Activated CD8-positive, alpha-beta memory T cell treated with anti-CD3 and anti-CD28 coated beads, Interleukin-2, amount 50 U/mL, for 24 hours (primary cell): ENCODE measurements around the gene APP.

Experiments
- DNase-seq: peaks from one replicate; pipeline ENCODE4 v3.0.0-alpha.2; 2020; ENCODE audit errors: extremely low read depth

The APP gene

GRCh38 chr21:25977068-25977611 is 193.4 kb downstream of the APP start:
- DNase-seq, result no peak

GRCh38 chr21:25974964-25975363 is 195.6 kb downstream of the APP start:
- no peak for DNase-seq

GRCh38 chr21:25970254-25970930 is 200.2 kb downstream of the APP start:
- no peak for DNase-seq

GRCh38 chr21:25967901-25968438 is 202.6 kb downstream of the APP start:
- no peak for DNase-seq

GRCh38 chr21:25967181-25967900 is 203.2 kb downstream of the APP start:
- no peak for DNase-seq

- no peak for DNase-seq
Measured at GRCh38 chr21:25965951-25966707, 204.4 kb downstream of the APP start.

- no peak for DNase-seq
Measured at GRCh38 chr21:25964926-25965325, 205.6 kb downstream of the APP start.

GRCh38 chr21:25964015-25964414 is 206.6 kb downstream of the APP start:
- no peak for DNase-seq

GRCh38 chr21:25963181-25963580 is 207.4 kb downstream of the APP start:
- no peak for DNase-seq

GRCh38 chr21:25961042-25961441 is 209.5 kb downstream of the APP start:
- DNase-seq, result no peak

GRCh38 chr21:25960402-25960801 is 210.2 kb downstream of the APP start:
- no peak for DNase-seq

- DNase-seq, result no peak
Measured at GRCh38 chr21:25959799-25960198, 210.8 kb downstream of the APP start.

- no peak for DNase-seq
Measured at GRCh38 chr21:25956993-25957714, 213.4 kb downstream of the APP start.

GRCh38 chr21:25955646-25956045 is 214.9 kb downstream of the APP start:
- DNase-seq, result no peak

- DNase-seq, result no peak
Measured at GRCh38 chr21:25953659-25954058, 216.9 kb downstream of the APP start.

- DNase-seq, result no peak
Measured at GRCh38 chr21:25953196-25953595, 217.4 kb downstream of the APP start.

- no peak for DNase-seq
Measured at GRCh38 chr21:25952306-25952705, 218.3 kb downstream of the APP start.

- DNase-seq, result no peak
Measured at GRCh38 chr21:25949701-25950100, 220.9 kb downstream of the APP start.

GRCh38 chr21:25944672-25945213 is 225.8 kb downstream of the APP start:
- DNase-seq, result no peak

GRCh38 chr21:25944082-25944481 is 226.5 kb downstream of the APP start:
- no peak for DNase-seq

GRCh38 chr21:25942135-25942534 is 228.4 kb downstream of the APP start:
- DNase-seq, result no peak
